ENCODE results near the gene MGAT4A.
"Not testable (repeated sequence)": the region's sequence is repeated elsewhere in the genome, so short reads cannot be mapped to it uniquely, and the experiment has no call there.

The MGAT4A gene

DNA sequence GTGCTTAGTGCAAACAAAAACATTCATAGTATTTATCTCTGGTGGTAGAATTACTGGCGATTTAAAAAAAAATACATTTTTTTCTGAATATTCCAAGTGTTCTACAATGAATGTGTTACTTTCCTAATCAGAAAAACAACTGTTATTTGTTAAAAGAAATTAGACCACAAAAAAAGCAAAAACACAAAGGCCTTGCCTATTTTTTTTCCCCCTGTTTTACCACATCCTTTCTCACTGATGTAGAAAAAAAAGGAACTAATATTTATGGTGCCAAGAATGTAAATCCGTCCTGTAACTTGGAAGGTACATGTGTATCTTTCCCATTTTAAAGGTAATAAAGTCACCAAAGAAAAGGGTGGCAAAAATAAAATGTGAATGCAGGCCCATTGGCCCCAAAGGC is 28.4 kb upstream of the MGAT4A start:
- DNase-seq, result no peak

DNA sequence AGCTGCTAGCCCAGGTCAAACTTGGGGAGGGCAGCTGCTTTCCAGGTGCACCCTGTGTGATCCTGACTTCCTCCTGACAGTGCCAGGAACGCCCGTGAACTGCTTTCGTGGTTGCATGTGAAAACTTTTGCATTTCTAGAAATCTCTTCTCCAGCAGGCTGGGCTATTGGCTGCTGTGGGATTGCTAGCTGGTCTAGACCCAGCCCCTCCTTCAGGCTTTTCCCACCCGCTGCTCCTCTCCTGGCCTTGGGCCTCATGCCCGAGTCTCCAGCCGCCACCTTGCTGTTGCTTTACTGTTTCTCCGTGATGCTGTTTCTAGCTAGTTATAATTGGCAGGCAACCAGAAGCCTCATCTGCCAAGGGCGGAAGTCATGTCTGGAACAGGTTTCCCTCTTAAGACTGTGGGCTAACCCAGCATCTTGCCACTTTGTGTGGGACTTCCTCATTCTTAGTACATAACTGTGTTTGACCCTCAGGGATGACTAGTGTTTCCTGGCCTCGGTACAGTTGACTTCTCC is 27.0 kb upstream of the MGAT4A start:
- DNase-seq, result peak; percentile 59

DNA sequence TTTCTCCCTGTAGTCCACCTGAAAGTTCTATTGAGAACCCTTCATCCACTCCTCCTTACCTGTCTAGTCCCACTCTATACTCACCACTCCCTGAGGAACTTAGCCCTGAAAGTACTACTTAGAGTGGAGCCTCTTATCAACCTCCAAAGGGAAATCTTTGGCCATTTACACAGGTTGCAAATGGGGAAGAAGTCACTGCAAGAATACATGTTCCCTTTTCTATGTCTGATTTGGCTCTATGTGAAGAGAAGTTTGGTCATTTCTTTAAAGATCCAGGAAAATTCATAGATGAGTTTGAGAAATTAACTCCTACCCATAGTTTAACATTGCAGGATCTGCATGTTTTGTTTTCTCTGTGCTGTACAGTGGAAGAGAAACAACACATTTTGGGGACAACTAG is 22.9 kb upstream of the MGAT4A start:
- DNase-seq, result no peak

DNA sequence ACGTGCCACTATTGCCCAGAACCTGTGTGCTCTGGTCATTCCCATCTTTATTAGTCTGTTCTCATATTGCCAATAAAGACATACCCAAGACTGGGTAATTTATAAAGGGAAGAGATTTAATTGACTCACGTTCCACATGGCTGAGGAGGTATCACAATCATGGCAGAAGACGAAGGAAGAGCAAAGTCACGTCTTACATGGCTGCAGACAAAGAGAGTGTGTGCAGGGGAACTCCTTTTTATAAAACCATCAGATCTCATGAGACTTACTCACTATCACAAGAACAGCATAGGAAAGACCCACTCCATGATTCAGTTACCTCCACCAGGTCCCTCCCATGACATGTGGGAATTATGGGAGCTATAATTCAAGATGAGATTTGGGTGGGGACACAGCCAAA is 21.8 kb upstream of the MGAT4A start:
- not testable (repeated sequence) for DNase-seq

DNA sequence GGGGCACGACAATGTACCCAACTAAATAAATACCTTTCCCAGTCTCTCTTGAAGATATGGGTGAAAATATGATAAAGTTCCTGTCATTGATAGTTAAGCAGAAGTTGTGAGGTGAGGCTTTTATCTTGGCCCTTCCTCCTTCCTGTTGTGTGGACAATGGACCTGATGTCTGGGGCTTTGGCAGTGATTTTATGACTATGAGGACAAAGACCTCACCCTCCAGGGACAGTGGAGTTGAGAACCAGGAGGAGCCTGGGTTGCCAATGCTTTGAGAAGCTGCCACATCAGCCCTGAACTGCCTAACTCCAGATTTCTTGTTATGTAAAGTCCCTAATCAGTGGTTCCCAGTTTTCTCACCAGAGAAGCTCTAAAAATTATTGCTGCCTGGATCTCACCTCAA is 20.8 kb upstream of the MGAT4A start:
- DNase-seq, result no peak

DNA sequence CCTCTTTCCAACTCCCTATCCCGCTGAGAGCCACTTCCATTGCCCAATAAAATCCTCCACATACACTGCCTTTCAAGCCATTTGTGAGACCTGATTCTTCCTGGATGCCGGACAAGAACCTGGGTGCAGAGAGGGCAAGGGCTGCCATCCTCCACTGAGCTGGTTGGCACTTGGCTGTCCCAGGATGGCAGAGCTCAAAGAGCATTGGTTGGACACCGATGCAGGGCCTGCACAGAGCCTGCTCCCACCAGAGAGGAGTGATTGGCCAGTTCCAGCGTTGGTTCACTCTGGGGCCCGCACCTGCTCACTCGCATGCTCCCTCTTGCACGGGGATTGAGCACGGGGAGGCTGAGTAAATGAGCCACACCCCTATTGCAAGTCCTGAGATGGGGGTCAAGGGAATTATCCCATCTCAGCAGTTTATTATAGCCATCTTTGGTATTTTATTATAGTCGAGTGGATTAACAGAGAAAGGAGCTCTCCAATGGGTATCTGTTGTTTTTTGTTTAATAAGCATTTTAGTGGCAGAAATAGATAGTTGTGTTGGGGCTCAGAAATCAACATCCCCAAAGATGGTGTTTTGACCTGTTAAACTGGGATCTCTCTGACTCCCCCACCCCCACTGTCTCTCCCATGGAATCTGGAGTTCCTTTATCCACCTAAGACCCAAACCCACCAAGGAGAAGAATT is 19.8 kb upstream of the MGAT4A start:
- no peak for DNase-seq

DNA sequence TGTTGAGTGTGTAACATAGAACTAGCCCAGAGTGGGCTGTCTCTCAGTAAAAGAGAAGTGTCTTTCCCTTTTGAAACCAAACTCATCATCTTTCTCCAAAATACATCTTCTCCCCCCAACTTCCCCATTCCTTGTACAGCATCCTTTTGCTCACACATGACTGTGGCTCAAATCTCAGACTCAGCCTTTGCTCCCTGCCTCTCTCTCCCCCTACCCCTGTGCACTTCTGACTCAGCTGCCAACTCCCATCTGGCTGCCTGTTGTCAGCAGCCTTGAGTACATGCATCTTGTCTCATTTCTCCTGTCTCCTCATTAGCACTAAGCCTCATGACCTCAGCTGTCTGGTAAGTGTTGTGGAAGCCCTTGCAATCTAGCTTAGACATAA is 18.1 kb upstream of the MGAT4A start:
- no peak for DNase-seq

DNA sequence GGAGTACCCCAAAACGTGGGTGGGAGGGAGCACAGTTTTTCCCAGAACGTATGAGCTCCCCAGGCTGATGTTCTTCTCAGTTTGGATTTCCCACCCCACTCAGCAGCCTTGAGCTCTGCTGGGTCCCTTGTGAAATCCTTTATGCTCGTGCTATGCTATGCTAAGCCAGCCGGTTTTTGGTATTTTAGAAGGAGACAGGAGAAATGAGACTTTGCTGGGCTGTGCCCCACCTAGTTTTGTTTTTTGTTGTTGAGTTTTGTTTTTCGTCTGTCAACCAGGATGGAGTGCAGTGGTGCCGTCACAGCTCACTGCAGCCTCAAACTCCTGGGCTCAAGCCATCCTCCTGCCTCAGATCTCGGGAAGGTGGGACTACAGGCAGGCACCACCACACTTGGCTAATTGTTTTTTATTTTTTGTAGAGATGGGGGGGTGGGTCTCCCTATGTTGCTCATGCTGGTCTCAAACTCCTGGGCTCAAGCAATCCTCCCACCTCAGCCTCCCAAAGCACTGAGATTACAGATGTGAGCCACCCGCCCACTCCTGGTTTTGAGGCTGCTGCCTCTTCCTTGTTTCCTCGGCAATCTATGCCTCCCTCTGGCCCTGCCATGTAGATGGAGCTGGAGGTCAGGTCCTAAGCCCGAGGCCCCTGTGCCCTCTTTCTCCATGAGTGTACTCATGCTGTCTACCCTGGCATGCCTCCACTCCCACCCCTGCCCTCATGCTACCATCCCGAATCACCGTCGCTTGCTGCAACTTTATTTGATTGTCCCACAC is 17.5 kb upstream of the MGAT4A start:
- DNase-seq, result no peak

DNA sequence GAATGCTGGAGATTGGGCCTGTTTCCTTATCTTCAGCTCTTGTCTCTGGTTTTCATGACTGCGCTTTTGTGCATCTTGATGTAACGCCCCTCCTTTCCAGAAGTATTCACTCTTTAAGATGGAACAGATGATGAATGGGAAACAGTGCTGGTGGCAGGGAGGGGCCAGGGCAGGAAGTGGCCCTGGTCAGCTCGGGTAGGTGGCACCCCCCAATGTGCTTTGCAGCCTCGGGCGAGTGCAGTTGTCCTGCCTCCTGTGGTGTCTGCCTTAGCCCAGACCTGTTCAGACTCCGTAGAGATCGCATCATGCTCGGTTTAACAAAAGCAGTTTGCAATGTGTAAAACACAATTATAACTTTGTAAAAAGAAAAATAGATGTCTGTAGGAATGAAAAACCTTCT is 17.0 kb upstream of the MGAT4A start:
- DNase-seq, result no peak

DNA sequence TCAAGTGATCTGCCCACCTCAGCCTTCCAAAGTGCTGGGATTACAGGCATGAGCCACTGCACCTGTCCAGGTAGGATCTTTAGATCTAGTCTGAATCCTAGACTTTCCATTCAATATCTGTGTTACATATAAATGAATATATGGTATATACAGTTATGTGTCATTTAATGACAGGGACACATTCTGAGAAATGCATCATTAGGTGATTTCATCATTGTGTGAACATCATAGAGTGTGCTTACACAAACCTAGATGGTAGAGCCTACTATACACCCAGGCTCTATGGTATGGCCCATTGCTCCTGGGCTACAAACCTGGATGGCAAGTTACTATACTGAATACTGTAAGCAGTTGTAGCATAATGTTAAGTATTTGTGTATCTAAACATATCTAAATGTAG is 15.5 kb upstream of the MGAT4A start:
- no peak for DNase-seq

DNA sequence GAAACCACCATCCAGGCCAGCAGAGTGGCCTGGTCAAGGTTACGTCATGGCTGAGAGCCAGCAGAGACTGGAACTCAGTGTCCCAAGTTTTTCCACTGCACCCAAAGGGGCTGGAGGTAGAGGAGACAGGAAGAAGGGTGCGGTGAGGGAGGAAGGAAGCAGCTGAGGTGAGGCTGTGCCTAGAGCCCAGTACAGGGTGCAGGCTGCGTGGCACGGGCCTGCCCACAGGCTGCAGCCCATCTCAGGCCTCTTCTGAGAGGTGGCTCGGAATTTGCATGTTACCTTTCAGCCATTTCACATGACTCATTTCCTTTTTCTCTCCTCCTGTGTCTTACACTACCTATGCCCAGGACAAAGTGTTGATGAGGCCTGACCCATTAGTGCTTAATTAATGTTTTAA is 13.7 kb upstream of the MGAT4A start:
- DNase-seq, result no peak

DNA sequence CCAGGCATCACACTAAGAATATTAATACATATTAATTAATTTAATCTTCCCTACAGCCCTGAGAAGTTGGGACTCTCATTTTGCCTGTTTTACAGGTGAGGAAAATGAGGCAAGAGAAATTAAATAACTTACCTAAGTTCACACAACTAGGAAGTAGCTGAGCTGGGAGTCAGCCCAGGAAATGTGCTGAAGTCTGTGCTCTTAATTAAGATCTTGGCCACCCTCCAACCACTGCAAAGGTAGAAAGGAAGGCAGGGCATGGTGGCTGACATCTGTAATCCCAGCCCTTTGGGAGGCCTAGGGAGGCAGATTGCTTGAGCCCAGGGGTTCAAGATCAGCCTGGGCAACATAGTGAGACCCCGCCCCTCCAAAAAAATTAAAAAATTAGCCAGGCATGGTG is 12.9 kb upstream of the MGAT4A start:
- DNase-seq, result no peak

DNA sequence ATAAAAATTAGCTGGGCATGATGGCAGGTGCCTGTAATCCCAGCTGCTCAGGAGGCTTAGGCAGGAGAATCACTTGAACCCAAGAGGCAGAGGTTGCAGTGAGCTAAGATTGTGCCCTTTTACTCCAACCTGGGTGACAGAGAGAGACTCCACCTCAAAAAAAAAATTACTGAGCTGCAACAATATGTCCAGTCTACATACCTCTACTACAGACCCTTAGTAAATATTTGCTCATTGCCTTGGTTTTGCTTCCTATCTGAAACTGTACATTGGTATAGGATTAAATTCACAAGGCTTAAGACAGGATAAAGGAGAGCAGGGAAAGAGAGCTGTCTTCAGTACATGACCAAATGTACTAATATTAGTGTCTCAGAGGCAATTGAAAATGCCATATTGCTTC is 8.1 kb upstream of the MGAT4A start:
- DNase-seq, result no peak

DNA sequence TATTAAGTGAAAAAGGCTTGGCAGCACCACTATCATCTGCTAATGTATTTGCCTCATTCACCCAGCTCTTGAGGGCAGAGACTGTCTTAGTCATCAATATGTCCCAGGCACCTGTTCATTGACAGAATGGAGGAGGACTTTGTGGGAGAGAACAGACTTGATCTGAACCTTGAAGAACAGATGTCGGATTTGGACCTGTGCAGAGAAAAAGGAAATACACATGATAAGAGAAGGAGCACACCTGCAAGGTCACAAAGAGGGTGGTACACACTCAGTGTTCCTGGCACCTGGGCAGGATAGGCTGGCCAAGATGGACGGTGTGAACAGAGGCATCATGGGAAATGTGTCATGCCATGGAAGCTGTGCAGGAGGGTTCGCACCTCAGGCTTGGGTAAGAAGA is 7.4 kb upstream of the MGAT4A start:
- DNase-seq, result no peak

DNA sequence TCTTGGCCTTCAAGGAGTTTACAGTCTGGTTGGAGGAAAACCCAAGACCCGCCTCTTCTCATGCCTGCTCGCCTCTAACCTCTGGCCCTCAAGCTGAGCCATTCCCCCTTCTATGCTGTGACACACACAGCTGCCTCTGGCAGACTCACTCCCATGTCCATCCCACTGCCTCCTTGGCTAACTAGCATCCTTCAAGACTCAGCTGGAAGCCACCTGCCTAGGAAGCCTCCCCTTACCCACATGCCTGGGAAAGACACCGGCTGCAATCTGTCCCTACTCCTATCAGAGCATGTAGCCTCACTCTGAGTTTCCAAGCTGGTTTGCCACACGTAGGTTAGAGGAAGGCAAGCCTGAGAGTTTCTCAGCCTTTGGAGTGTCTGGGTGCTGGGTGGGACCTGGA is 6.9 kb upstream of the MGAT4A start:
- DNase-seq, result no peak

DNA sequence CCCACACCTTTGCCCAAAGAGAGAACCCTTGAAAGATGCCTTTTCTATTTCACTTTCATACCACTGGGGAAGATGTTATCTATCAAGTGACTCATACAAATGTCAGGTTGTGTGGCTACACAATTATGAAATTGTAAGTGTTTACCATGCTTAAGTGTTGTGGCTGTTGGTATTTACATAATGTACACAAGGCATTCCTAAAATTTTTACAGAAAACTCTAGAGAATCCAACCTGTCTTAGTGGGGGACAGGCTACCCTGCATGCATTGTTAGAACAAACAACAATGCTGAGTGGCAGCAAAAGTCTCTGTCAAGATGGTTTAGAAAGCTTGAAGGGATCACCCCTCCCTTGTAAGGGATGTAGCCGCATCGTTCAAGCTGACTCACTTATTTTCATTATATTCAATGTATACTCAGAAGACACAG is 5.5 kb upstream of the MGAT4A start:
- DNase-seq, result no peak

DNA sequence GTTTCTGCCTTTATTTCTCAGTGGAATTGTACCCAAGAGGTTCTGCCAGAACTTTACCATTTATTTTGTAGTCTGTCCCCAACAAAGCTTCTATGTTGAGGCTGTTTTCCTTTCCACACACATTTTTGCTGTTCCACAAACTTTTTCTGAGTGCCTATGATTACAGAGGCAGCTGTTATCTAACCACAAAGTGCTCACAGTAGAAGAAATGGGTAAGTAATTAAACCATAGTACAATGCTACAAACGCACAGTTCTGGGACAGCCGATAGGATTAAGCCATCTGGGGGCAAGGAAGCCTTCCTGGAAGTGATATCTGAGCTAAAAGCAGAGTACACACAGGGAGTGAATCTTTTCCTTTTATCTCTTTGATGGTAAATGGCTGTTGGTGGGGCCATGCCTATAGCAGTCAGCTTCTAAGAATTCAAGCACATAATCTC is 3.9 kb upstream of the MGAT4A start:
- DNase-seq, result no peak

DNA sequence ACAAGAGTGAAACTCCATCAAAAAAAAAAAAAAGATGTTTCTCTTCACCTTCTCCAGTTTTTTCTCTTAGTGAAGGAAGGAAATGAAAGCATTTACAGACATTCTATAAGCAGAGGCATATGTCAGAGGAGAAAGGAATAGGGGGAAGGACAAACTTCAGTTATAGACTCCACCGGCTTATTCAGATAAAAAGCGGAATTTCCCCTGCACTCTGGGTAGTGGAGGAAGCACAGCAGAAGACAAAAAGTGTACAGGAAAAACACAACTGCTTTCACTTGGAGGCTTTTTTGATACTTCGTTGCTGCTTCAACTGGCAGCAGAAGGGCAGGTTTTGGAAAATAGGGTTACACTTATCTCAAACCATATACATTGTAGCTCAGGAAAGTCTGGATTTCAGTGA is 3.2 kb upstream of the MGAT4A start:
- DNase-seq, result no peak

DNA sequence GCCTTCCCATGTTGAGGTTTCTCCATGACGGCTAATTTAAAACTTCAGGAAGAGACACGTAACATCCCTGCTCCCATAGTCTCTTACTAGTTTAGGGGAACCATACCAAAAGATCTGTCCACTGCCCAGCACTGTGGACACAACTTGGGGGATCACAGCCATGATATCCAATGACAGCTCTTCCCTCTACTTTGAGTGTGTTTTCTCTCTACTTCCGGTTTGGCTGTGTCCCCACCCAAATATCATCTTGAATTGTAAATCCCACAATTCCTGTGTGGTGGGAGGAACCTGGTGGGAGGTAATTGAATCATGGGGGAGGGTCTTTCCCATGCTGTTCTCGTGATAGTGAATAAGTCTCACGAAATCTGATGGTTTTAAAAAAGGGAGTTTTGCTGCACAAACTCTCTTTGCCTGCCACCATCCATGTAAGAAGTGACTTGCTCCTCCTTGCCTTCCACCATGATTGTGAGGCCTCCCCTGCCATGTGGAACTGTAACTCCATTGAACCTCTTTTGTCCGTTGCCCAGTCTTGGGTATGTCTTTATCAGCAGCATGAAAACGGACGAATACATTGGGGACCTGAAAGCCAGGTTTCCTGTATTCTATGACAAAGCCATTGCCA is 1.6 kb upstream of the MGAT4A start:
- DNase-seq, result no peak

DNA sequence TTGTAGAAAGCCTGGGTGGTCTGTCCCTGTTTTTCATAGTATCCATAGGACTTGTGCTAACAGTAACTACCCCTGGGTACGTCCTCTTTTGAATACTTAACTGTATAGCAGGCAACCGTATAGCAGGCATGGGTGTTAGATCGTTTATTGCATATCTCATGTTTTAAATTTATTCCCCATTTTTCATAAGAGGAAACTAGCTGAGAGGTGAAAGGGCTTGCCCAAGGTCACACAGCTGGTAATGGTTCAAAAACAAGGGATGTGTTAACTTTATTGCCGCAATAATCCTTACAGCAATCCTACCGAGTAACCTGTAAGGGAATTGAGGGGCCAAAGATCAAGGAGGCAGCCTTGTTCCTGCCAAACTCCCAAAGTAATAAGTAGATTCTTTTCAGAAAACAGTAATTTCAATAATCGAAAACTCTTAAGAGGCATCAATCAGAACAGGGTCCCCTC is 990 bp upstream of the MGAT4A start:
- no peak for DNase-seq

DNA sequence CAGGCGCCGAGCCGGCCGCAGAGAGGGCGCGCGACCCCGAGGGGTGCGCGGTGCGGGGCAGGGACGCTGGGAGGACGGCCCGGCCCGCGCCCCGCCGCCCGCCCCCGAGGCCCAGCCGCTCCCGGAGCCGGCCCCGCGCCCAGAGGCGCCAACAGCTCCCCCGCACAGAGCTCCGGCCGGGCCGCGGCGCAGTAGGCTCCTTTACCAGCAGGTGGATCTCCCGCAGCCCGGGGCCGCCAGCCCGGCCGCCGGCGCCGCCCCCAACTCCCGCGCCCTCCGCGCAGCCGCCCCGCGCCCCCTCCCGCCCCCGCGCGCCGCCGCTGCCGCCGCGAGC is 258 bp downstream of the MGAT4A start:
- DNase-seq, result peak; percentile 64

DNA sequence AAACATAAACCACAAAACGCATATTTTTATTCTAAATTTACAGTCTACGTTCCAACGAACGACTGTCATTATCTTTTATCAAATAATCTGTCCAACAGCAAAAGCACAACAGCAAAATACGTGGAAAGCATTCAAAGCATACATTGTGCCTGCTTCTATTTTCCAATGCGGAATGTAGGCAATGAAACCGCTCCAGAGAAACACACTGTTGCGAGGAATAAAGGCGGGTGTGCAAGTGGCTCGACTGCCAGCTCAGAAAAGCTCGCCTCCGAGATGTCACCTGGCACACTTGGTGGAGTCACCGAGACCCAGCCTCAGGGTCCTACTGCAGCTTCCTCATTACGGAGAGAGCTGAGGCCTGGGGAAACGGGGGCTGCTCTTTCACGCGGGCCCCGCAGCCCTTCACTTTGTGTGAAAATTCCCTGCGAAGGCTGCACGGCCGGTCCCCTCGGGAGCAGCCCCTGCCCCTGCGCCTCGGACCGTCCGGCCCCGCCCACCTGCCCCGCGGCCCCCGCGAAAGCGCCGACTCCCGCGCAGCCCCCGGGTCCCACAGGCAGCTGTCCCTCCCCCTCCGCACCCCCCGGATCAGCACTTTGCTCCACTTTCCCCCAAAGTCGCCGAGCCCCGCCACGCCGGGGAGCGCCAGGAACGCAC is 752 bp downstream of the MGAT4A start:
- DNase-seq, result peak; percentile 64

DNA sequence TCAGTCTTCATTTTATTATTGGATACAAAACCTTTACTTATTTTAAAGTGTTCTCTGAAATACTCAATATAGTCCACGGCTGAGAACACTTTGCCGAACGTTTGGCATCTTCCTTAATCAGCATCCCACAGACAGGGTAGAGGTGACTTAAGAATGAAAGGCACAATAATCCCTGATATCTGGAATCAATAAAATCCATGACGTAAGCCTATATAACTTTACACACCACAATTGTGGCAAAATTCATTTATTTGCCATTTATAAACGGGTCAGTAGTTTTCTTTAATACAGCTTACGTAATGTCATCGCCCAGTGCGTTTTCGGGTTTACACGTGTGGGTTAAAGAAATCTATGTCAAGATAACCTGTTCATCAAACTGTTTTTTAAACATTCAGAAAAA is 1.3 kb downstream of the MGAT4A start:
- no peak for DNase-seq
